HL-60/S4 treated with retinoic acid at 250 ng/mL for 4 days and 3 days (cell line): ENCODE data around the gene FASN.

Experiments
- in situ Hi-C: fragments of 300-500 bp; cut with MboI; formaldehyde crosslinking; loops from 2 replicates; pipeline ENCODE4 v1.7.0; 2022; ENCODE audit warnings: low sequenced_read_pairs

The FASN gene

GRCh38 chr17:82031303-82031884 is 66.6 kb downstream of the FASN start, which contains the start of gene RAC3:
Gene RAC3 (plus strand): TSS chr17:82031678. CDS start chr17:82031762, 84 bp downstream.
- in situ Hi-C loops: loop anchor here (25.0 kb wide), 1 partner anchor 131 kb away; no protein-coding TSS in a partner anchor

- in situ Hi-C loops: loop anchor here (25.0 kb wide), 1 partner anchor 132 kb away; no protein-coding TSS in a partner anchor
These were observed 67.3 kb downstream of the FASN start for GRCh38 chr17:82030470-82031302.

GRCh38 chr17:82029990-82030469 is 68.0 kb downstream of the FASN start:
- in situ Hi-C loops: loop anchor here (25.0 kb wide), 1 partner anchor 132 kb away; no protein-coding TSS in a partner anchor

GRCh38 chr17:82029391-82029790 is 68.6 kb downstream of the FASN start:
- in situ Hi-C loops: loop anchor here (25.0 kb wide), 1 partner anchor 133 kb away; no protein-coding TSS in a partner anchor

- in situ Hi-C loops: loop anchor here (25.0 kb wide), 1 partner anchor 133 kb away; no protein-coding TSS in a partner anchor
These were observed 69.1 kb downstream of the FASN start for GRCh38 chr17:82028966-82029365.
